Measurements from ENCODE around the gene CFAP65. TPM values are rescaled to one million over a fixed set of nuclear protein-coding genes. Genes with fewer than 3 reads are reported as not detected.

CFAP65 gene
- total RNA-seq, 5 donors from 2014 or later (not counting 1 experiment from before 2014, with no cell fraction given): 0.16 TPM; not detected in 4

DNA sequence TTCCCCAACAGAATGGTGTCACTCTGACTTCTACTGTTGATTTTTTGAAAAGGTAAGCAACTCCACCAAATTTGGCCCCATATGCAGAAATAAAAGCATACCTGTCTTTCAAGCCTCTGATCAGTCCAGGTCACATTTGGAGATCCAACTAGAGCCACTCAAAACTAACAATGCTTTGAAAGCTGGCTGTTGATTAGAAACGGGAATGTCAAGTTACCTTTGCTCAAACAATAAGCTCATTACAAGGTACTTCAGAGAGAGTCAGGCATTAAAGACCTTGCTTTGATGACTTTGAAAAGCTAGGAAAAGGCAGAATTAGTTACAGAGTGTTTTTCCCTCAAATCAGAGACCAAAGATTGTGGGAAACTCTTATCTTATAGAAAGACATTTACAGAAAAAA lies 24.2 kb upstream of the CFAP65 start:
- CTCF ChIA-PET: interaction anchor here in 1 of 2 donors (0.6 to 0.9 kb wide), 2 partner anchors 39 to 87 kb away, joined by 3 to 4 read pairs; no protein-coding TSS in a partner anchor
- Histone ChIP-seq H3K27ac (ENCODE audit: low read length) (no peak overlapping the region), H3K4me1 (ENCODE audit: control insufficient read depth in 1 of 2, extremely low read depth in 1 of 2, insufficient read depth in 2 of 2, low read length in 2 of 2) (peaks cover 0 to 7% of the 10 kb centered on the region in 2 experiments), H3K4me3 (ENCODE audit: control insufficient read depth in 1 of 2, extremely low read depth in 1 of 2, low read length in 1 of 2) (no peak overlapping the region), H3K27me3 (replicated peaks in 1 of 2; ENCODE audit: control insufficient read depth in 2 of 2, extremely low read depth in 1 of 2, insufficient read depth in 2 of 2, low read length in 1 of 2) (peaks cover 14 to 19% of the 10 kb centered on the region in 2 experiments), H3K36me3 (ENCODE audit: control insufficient read depth in 2 of 2, extremely low read depth in 1 of 2, insufficient read depth in 1 of 2, low read length in 1 of 2) (no peaks in the 10 kb centered on the region), H3K9me3 (no peaks in the 10 kb centered on the region)
- DNase-seq (no peak), ATAC-seq (replicated peaks in 1 of 4) (no peak)
- peaks cover 4% of the 10 kb centered on the region for H3K36me3 Mint-ChIP-seq
- no peaks in the 10 kb centered on the region for H3K9me3 Mint-ChIP-seq
- peaks cover 0 to 5% (median 4%) of the 10 kb centered on the region in 3 donors for H3K4me1 Mint-ChIP-seq
- no peak overlapping the region for H3K4me3 Mint-ChIP-seq
- POLR2A ChIA-PET: no interaction called here
- peaks cover 21 to 31% of the 10 kb centered on the region in 2 donors for H3K27me3 Mint-ChIP-seq
- no CpG with 5 or more reads among the region's 1 CpG for WGBS (ENCODE audit: insufficient coverage)
- H3K27ac Mint-ChIP-seq: no peak overlapping the region

DNA sequence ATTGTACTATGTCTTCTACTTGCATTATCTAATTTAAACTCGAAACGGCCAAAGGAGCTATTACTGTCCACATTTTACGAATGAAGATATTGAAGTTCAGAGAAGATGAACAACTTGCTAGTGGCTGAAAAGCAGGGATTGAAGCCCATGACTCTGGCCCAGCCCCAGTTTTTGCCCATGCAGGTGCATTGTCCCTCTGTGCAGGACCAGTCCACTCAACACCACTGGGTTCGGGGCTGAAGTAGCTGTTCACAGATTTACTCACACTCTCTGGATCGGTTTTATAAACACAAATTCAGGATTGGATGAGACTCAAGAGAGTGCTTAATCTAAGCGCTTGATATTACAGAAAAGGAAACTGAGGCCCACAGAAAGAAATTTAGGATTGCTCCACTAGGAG lies 20.8 kb upstream of the CFAP65 start:
- Mint-ChIP-seq H3K4me3 (no peak overlapping the region), H3K9me3 (no peaks in the 10 kb centered on the region), H3K27ac (no peak overlapping the region), H3K27me3 (peaks cover 44 to 49% of the 10 kb centered on the region in 2 donors), H3K36me3 (no peaks in the 10 kb centered on the region), H3K4me1 (peaks cover 16 to 29% (median 26%) of the 10 kb centered on the region in 3 donors)
- WGBS (ENCODE audit: insufficient coverage): 83% methylated on average over 2 of the region's 6 CpGs
- ChIA-PET POLR2A (interaction anchor here in 1 of 2 donors (0.7 kb wide), 1 partner anchor 685 kb away, joined by 3 read pairs; no protein-coding TSS in a partner anchor), CTCF (interaction anchor here in 1 of 2 donors (0.5 kb wide), 1 partner anchor 187 kb away, joined by 3 read pairs; no protein-coding TSS in a partner anchor)
- peaks cover 0 to 38% of the 10 kb centered on the region in 2 experiments for H3K4me1 ChIP-seq (ENCODE audit: control insufficient read depth in 1 of 2, extremely low read depth in 1 of 2, insufficient read depth in 2 of 2, low read length in 2 of 2)
- peaks cover 25 to 45% of the 10 kb centered on the region in 2 experiments for H3K27me3 ChIP-seq (replicated peaks in 1 of 2; ENCODE audit: control insufficient read depth in 2 of 2, extremely low read depth in 1 of 2, insufficient read depth in 2 of 2, low read length in 1 of 2)
- H3K27ac ChIP-seq (ENCODE audit: low read length): no peak overlapping the region
- ATAC-seq (replicated peaks in 1 of 4) (no peak), DNase-seq (no peak)
- H3K4me3 ChIP-seq (ENCODE audit: control insufficient read depth in 1 of 2, extremely low read depth in 1 of 2, low read length in 1 of 2): no peak overlapping the region
- H3K9me3 ChIP-seq: no peaks in the 10 kb centered on the region
- H3K36me3 ChIP-seq (ENCODE audit: control insufficient read depth in 2 of 2, extremely low read depth in 1 of 2, insufficient read depth in 1 of 2, low read length in 1 of 2): no peaks in the 10 kb centered on the region

DNA sequence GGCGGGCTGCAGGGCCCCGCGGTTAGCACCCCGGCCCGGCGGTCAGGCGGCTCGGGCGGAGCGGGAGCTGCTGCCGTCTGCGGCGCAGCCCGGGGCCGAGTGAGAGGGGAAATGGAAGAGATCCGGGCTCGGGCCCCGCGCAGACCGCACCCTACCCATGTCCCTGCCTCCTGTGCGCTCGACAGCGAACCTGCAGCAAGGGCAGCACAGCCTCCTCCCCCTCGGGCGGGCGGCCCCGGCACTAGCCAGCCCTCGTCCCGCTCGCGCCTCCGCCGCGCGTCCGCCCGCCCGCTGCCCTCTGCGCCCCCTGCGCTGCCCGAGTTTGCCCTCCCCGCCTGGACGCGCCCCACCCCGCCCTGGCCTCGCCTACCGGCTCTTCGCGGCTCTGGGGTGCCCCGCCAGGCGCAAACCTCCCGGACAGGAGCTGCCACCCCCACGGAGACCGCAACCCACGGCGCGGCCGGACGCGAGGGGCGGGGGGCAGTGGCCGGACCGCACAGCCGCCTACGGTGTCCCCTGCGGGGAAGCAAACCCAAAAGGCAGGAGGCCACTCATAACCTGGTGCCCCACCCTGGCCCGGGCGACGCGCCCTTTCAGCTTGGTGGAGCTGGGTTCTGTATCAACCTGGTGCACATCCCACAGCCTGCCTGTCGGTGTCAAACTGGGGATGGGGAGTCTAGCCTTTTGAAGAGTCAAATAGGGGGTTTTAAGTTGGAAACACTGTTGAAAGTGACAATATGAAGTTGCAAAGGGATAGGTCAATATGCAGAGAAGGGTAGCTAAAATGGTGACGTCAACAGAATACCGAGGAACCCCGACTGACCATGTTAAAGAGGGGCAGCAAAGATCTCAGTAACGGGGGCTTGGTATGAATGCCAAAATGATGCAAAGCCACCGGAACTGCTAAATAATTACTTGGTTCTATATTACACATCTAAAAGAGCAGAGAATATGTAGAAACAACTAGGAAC lies 19.8 kb upstream of the CFAP65 start, which contains the start of gene IHH:
IHH (minus strand) TSS at position 101 of the 971 bp plus-strand sequence. CDS start 454 bp downstream, outside the sequence.
- H3K36me3 Mint-ChIP-seq: no peaks in the 10 kb centered on the region

DNA sequence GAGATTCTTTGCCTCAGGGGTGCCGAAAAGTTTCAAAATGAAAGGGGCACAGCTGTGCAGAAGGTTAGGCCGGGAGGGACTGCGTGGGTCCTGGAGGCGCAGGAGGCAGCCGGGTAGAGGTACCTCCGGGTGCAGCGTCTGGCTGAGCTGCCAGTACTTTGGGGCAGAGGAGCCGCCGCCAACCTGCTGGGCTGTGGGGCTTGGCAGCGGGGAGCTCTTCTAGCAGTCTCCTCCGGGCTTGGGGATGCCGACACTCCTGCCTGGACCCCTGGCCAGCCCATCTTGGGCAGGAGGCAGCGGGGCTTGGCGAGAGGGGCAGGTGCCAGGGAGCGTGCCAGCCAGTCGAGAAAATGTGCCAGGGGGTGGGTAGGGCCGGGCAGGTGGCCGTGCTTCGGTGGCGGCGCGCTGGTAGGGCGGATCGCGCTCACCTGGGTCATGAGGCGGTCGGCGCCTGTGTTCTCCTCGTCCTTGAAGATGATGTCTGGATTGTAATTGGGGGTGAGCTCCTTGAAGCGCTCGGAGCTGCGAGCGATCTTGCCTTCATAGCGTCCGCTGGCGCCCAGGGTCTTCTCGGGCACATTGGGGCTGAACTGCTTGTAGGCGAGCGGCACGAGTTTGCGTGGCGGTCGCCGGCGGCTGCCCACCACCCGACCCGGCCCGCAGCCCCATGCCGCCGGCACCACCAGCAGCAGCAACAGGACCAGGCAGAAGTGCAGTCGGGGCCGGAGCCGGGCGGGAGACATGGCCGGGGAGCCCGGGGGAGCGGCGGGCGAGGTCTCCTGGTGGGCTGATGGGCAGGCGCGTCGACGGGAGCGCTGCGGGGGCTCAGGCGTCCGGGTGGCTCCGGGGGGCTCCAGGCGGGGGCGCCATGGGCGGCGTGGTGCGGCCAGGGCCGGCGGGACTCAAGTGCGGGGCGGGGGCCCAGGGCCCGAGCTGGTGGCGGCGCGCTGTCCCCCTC lies 18.7 kb upstream of the CFAP65 start:
- Histone ChIP-seq H3K27ac (ENCODE audit: low read length) (no peak overlapping the region), H3K4me1 (ENCODE audit: control insufficient read depth in 1 of 2, extremely low read depth in 1 of 2, insufficient read depth in 2 of 2, low read length in 2 of 2) (peaks cover 0 to 38% of the 10 kb centered on the region in 2 experiments), H3K36me3 (ENCODE audit: control insufficient read depth in 2 of 2, extremely low read depth in 1 of 2, insufficient read depth in 1 of 2, low read length in 1 of 2) (no peaks in the 10 kb centered on the region), H3K27me3 (replicated peaks in 1 of 2; ENCODE audit: control insufficient read depth in 2 of 2, extremely low read depth in 1 of 2, insufficient read depth in 2 of 2, low read length in 1 of 2) (peaks cover 29 to 66% of the 10 kb centered on the region in 2 experiments), H3K9me3 (no peaks in the 10 kb centered on the region), H3K4me3 (ENCODE audit: control insufficient read depth in 1 of 2, extremely low read depth in 1 of 2, low read length in 1 of 2) (no peak overlapping the region)
- Mint-ChIP-seq H3K9me3 (no peaks in the 10 kb centered on the region), H3K27me3 (peaks cover 56 to 64% of the 10 kb centered on the region in 2 donors), H3K36me3 (no peaks in the 10 kb centered on the region), H3K4me1 (peaks cover 16 to 32% (median 26%) of the 10 kb centered on the region in 3 donors), H3K4me3 (peak overlapping the region; percentile 17 to 70 (median 47)), H3K27ac (no peak overlapping the region)
- WGBS (ENCODE audit: insufficient coverage): 7% methylated on average over 67 of the region's 81 CpGs
- ChIA-PET CTCF (interaction anchor here (1.7 to 3.0 kb wide), 3 partner anchors 58 to 94 kb away, joined by 3 to 12 read pairs (median 11); no protein-coding TSS in a partner anchor), POLR2A (no interaction called here)
- no peak for ATAC-seq (replicated peaks in 1 of 4)
- DNase-seq: peak in 3 of 35 experiments; percentile 3 to 14 (median 14)

More for the DNA sequence above, 19.8 kb upstream of the CFAP65 start, which contains the start of gene IHH:
- Mint-ChIP-seq H3K9me3 (no peaks in the 10 kb centered on the region), H3K27me3 (peaks cover 50 to 58% of the 10 kb centered on the region in 2 donors), H3K4me1 (peaks cover 16 to 32% (median 26%) of the 10 kb centered on the region in 3 donors), H3K27ac (no peak within 1 kb of the TSS), H3K4me3 (peak within 1 kb of the TSS; percentile 4 to 70 (median 17))
- Histone ChIP-seq H3K9me3 (no peaks in the 10 kb centered on the region), H3K4me3 (ENCODE audit: control insufficient read depth in 1 of 2, extremely low read depth in 1 of 2, low read length in 1 of 2) (no peak within 1 kb of the TSS), H3K27ac (ENCODE audit: low read length) (no peak within 1 kb of the TSS), H3K4me1 (ENCODE audit: control insufficient read depth in 1 of 2, extremely low read depth in 1 of 2, insufficient read depth in 2 of 2, low read length in 2 of 2) (peaks cover 0 to 38% of the 10 kb centered on the region in 2 experiments), H3K36me3 (ENCODE audit: control insufficient read depth in 2 of 2, extremely low read depth in 1 of 2, insufficient read depth in 1 of 2, low read length in 1 of 2) (no peaks in the 10 kb centered on the region), H3K27me3 (replicated peaks in 1 of 2; ENCODE audit: control insufficient read depth in 2 of 2, extremely low read depth in 1 of 2, insufficient read depth in 2 of 2, low read length in 1 of 2) (peaks cover 29 to 55% of the 10 kb centered on the region in 2 experiments)
- CTCF ChIA-PET: no interaction called here
- peak in 2 of 4 experiments; percentile 15 to 31 for ATAC-seq (replicated peaks in 1 of 4)
- DNase-seq: peak in 2 of 35 experiments; percentile 21
- 2% methylated on average over 69 of the region's 76 CpGs for WGBS (ENCODE audit: insufficient coverage)
- POLR2A ChIA-PET: interaction anchor here in 1 of 2 donors (0.7 kb wide), 1 partner anchor 684 kb away, joined by 3 read pairs; no protein-coding TSS in a partner anchor

DNA sequence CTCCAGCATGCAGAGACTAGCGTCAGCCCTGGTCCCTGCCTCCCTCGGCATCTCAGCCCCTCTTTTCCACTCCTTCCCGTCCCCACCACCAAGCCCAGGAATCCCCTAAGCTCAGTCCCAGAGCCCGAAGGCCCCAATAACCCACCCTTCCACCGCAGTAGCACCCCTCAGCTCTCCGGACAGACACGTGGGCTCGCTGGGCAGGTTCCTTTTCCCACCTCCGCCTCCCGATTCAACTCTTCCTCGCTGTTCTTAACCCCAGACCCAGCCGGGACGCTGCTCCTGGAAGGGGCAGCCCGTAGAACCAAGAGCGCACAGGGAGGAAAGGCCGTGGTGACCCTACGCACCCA lies 18.0 kb upstream of the CFAP65 start:
- POLR2A ChIA-PET: no interaction called here

More for the DNA sequence above, 18.0 kb upstream of the CFAP65 start:
- H3K9me3 ChIP-seq: no peaks in the 10 kb centered on the region
- ATAC-seq (replicated peaks in 1 of 4) (no peak), DNase-seq (no peak)
- no peaks in the 10 kb centered on the region for H3K9me3 Mint-ChIP-seq
- H3K4me1 ChIP-seq (ENCODE audit: control insufficient read depth in 1 of 2, extremely low read depth in 1 of 2, insufficient read depth in 2 of 2, low read length in 2 of 2): peaks cover 0 to 38% of the 10 kb centered on the region in 2 experiments
- H3K27me3 Mint-ChIP-seq: peaks cover 52 to 70% of the 10 kb centered on the region in 2 donors
- no peaks in the 10 kb centered on the region for H3K36me3 Mint-ChIP-seq
- 6% methylated on average over 17 of the region's 17 CpGs for WGBS (ENCODE audit: insufficient coverage)
- no peak overlapping the region for H3K27ac Mint-ChIP-seq
- CTCF ChIA-PET: interaction anchor here (1.7 to 3.0 kb wide), 3 partner anchors 59 to 95 kb away, joined by 3 to 12 read pairs (median 11); no protein-coding TSS in a partner anchor
- H3K4me1 Mint-ChIP-seq: peaks cover 16 to 32% (median 26%) of the 10 kb centered on the region in 3 donors
- peaks cover 27 to 72% of the 10 kb centered on the region in 2 experiments for H3K27me3 ChIP-seq (replicated peaks in 1 of 2; ENCODE audit: control insufficient read depth in 2 of 2, extremely low read depth in 1 of 2, insufficient read depth in 2 of 2, low read length in 1 of 2)
- H3K4me3 ChIP-seq (ENCODE audit: control insufficient read depth in 1 of 2, extremely low read depth in 1 of 2, low read length in 1 of 2): no peak overlapping the region
- H3K4me3 Mint-ChIP-seq: peak overlapping the region in 2 of 3 donors; percentile 47 to 70
- no peak overlapping the region for H3K27ac ChIP-seq (ENCODE audit: low read length)
- no peaks in the 10 kb centered on the region for H3K36me3 ChIP-seq (ENCODE audit: control insufficient read depth in 2 of 2, extremely low read depth in 1 of 2, insufficient read depth in 1 of 2, low read length in 1 of 2)
